GM04504 (cell line): ENCODE results near the gene ZPLD1.

ENCODE experiments used
- DNase-seq: peaks from one replicate; pipeline ENCODE4 v3.0.0-alpha.2; 2012; ENCODE audit warnings: low read depth

ZPLD1 gene

GRCh38 chr3:102470066-102470465 lies 35.3 kb downstream of the ZPLD1 start:
- DNase-seq, result no peak

- no peak for DNase-seq
These were observed 36.2 kb downstream of the ZPLD1 start for GRCh38 chr3:102471001-102471400.

GRCh38 chr3:102471491-102471890 lies 36.7 kb downstream of the ZPLD1 start:
- no peak for DNase-seq

- DNase-seq, result no peak
These were observed 38.8 kb downstream of the ZPLD1 start for GRCh38 chr3:102473648-102474047.

- no peak for DNase-seq
These were observed 39.4 kb downstream of the ZPLD1 start for GRCh38 chr3:102474207-102474606.

GRCh38 chr3:102476198-102476597 lies 41.4 kb downstream of the ZPLD1 start:
- DNase-seq, result no peak

GRCh38 chr3:102478160-102478559 lies 43.3 kb downstream of the ZPLD1 start:
- DNase-seq, result no peak

GRCh38 chr3:102480139-102480538 lies 45.3 kb downstream of the ZPLD1 start:
- DNase-seq, result no peak

GRCh38 chr3:102481050-102481449 lies 46.2 kb downstream of the ZPLD1 start:
- DNase-seq, result no peak

- DNase-seq, result no peak
These were observed 48.7 kb downstream of the ZPLD1 start for GRCh38 chr3:102483556-102483955.

- DNase-seq, result no peak
These were observed 49.5 kb downstream of the ZPLD1 start for GRCh38 chr3:102484363-102484762.

GRCh38 chr3:102485701-102486100 lies 50.9 kb downstream of the ZPLD1 start:
- no peak for DNase-seq

- no peak for DNase-seq
These were observed 53.5 kb downstream of the ZPLD1 start for GRCh38 chr3:102488331-102488730.

- DNase-seq, result no peak
These were observed 57.5 kb downstream of the ZPLD1 start for GRCh38 chr3:102492300-102492699.

GRCh38 chr3:102497571-102497970 lies 62.8 kb downstream of the ZPLD1 start:
- DNase-seq, result no peak

- DNase-seq, result no peak
These were observed 70.7 kb downstream of the ZPLD1 start for GRCh38 chr3:102505542-102505941.

GRCh38 chr3:102510663-102511062 lies 75.8 kb downstream of the ZPLD1 start:
- DNase-seq, result no peak

GRCh38 chr3:102511168-102511567 lies 76.4 kb downstream of the ZPLD1 start:
- no peak for DNase-seq

GRCh38 chr3:102511639-102512038 lies 76.8 kb downstream of the ZPLD1 start:
- no peak for DNase-seq

- DNase-seq, result no peak
These were observed 78.1 kb downstream of the ZPLD1 start for GRCh38 chr3:102512734-102513504.

- no peak for DNase-seq
These were observed 79.4 kb downstream of the ZPLD1 start for GRCh38 chr3:102514241-102514640.

GRCh38 chr3:102521246-102521645 lies 86.4 kb downstream of the ZPLD1 start:
- DNase-seq, result no peak

GRCh38 chr3:102525624-102526023 lies 90.8 kb downstream of the ZPLD1 start:
- no peak for DNase-seq

GRCh38 chr3:102526865-102527264 lies 92.0 kb downstream of the ZPLD1 start:
- DNase-seq, result no peak
